Skeletal muscle tissue (tissue), 1 donor: Measurements from ENCODE around the gene PRPF19. TPM values are rescaled to one million over a fixed set of nuclear protein-coding genes. Genes with fewer than 3 reads are reported as not detected.

Source experiments
- total RNA-seq: library from RNA; depleted of rRNA; stranded (reverse); fragments of >200 nt; gene quantifications from one replicate; pipeline ENCODE4 v1.2.3, GENCODE V29; 2014

PRPF19 gene
- total RNA-seq, 1 donor from 2014 or later = 27.7 TPM

Other genes with a start within 250 kb of the PRPF19 start
- 3.7 TPM for gene MS4A8, start 207.0 kb downstream of the PRPF19 start, total RNA-seq
- gene MS4A18, start 181.9 kb downstream of the PRPF19 start, total RNA-seq = not detected
- not detected for gene MS4A15, start 149.7 kb downstream of the PRPF19 start, total RNA-seq
- not detected for gene MS4A10, start 121.3 kb downstream of the PRPF19 start, total RNA-seq
- gene CCDC86, start 64.5 kb downstream of the PRPF19 start, total RNA-seq = 4.7 TPM
- 0.52 TPM for gene PTGDR2, start 50.6 kb downstream of the PRPF19 start, total RNA-seq
- not detected for gene ZP1, start 39.0 kb downstream of the PRPF19 start, total RNA-seq
- gene TMEM109, start 7.6 kb upstream of the PRPF19 start, total RNA-seq = 45.4 TPM
- gene TMEM132A, start 17.9 kb upstream of the PRPF19 start, total RNA-seq = 14.6 TPM
- 16.7 TPM for gene SLC15A3, start 45.6 kb upstream of the PRPF19 start, total RNA-seq
- gene CD6, start 65.1 kb upstream of the PRPF19 start, total RNA-seq = under 0.01 TPM
- not detected for gene CD5, start 195.9 kb upstream of the PRPF19 start, total RNA-seq